ENCODE results near the gene GUCD1. TPM values are rescaled to one million over a fixed set of nuclear protein-coding genes. Genes with fewer than 3 reads are reported as not detected.

Gene GUCD1
- total and polyA plus RNA-seq, 2 of the 13 experiments (the other 11 are each of a cell fraction or from before 2014, with no cell fraction given): 128 to 245 TPM

DNA sequence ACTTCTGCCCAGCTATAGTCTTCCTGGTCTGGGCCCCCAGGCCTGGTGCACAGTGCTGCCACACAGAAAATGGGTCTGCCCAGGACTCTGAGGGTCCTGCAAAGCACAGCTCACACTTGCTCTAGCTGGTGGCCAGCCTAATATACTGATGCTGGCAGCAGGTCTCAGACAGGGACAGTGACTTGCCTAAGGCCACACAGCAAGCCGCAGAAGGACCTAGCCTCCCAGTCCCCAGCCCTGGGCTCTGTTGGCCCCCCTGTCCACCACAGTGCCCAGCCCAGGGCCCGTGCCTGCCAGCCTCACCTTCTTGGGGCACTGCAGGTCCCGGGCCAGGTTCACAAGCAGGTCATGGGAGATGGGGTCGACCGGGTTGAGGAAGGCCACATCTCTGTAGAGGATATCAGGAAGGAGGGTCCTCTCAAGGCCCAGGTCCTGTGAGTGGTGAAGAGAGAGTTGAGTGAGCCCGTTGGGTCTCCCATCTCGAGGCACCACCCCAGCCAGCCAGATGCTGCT is 34.6 kb upstream of the GUCD1 start:
- Histone ChIP-seq H3K4me1 (ENCODE audit: insufficient read depth, low read length) (peaks cover 79% of the 10 kb centered on the region), H3K79me2 (ENCODE audit: insufficient read depth, low read length) (peaks cover 10% of the 10 kb centered on the region), H4K20me1 (ENCODE audit: insufficient read depth, low read length) (no peaks in the 10 kb centered on the region), H3K4me2 (ENCODE audit: low read depth, low read length) (no peak overlapping the region; the same call in 1 of the 2 replicates), H3K4me3 (replicated peaks in 1 of 3; ENCODE audit: insufficient read depth in 1 of 3, low read depth in 2 of 3, low read length in 3 of 3) (no peak overlapping the region), H3K27ac (ENCODE audit: extremely low read length, insufficient read depth, low read length) (no peak overlapping the region), H3K9ac (ENCODE audit: insufficient read depth, low read depth, low read length) (no peak overlapping the region), H3K9me3 (ENCODE audit: low read length) (no peaks in the 10 kb centered on the region), H3K36me3 (replicated peaks in 1 of 2; ENCODE audit: control insufficient read depth in 1 of 2, insufficient read depth in 2 of 2, low read length in 2 of 2) (peaks cover 8 to 19% of the 10 kb centered on the region in 2 experiments; a peak in 4 of 5 replicates), H2AFZ (ENCODE audit: low read length) (no peak overlapping the region), H3K27me3 (ENCODE audit: control insufficient read depth in 1 of 2, insufficient read depth in 2 of 2, low read length in 2 of 2) (no peaks in the 10 kb centered on the region; a peak in 1 of 5 replicates)
- TF ChIP-seq ZNF768 (CRISPR knock-in tag; IDR thresholded peaks at IDR 0.05) (peak; percentile 85), POLR2A (IDR thresholded peaks at IDR 0.05; ENCODE audit: insufficient read depth in 1 of 2, low read depth in 2 of 2, low read length in 2 of 2) (peak in 1 of 2 experiments; percentile 25; a peak in 1 of 4 replicates), ISL2 (CRISPR knock-in tag; IDR thresholded peaks at IDR 0.05) (no peak), PAF1 (CRISPR knock-in tag; IDR thresholded peaks at IDR 0.05) (0 out of 2 replicates have a peak, but pooled peaks have one; percentile 19), SIN3A (IDR thresholded peaks at IDR 0.05; ENCODE audit: borderline replicate concordance, low read depth, low read length) (no peak)
- CTCF ChIA-PET (ENCODE audit: low intra/inter-chr PET ratio, low total read pairs): no interaction called here
- DNase-seq (ENCODE audit: low spot score) (no peak), ATAC-seq (no peak), FAIRE-seq (no peak)
- POLR2A ChIA-PET: interaction anchor here (1.1 to 2.8 kb wide), 4 partner anchors 11 to 39 kb away, joined by 5 to 17 read pairs (median 8); no protein-coding TSS in a partner anchor
- intact Hi-C loops (cut with micrococcal nuclease; ENCODE audit: unreplicated experiment): no loop called here
- BruUV-seq (replicated peaks): no TSS peak
- in situ Hi-C loops (cut with HindIII; ENCODE audit: extremely low pct_ligation_motif_present, low pct_unique_long_range_greater_than_20kb): loop anchor here (5.0 kb wide), 1 partner anchor 32 kb away; the partner anchor contains the start of genes GUCD1 and SNRPD3
- WGBS (ENCODE audit: low lambda C conversion rate): 94% methylated on average over 6 of the region's 7 CpGs

DNA sequence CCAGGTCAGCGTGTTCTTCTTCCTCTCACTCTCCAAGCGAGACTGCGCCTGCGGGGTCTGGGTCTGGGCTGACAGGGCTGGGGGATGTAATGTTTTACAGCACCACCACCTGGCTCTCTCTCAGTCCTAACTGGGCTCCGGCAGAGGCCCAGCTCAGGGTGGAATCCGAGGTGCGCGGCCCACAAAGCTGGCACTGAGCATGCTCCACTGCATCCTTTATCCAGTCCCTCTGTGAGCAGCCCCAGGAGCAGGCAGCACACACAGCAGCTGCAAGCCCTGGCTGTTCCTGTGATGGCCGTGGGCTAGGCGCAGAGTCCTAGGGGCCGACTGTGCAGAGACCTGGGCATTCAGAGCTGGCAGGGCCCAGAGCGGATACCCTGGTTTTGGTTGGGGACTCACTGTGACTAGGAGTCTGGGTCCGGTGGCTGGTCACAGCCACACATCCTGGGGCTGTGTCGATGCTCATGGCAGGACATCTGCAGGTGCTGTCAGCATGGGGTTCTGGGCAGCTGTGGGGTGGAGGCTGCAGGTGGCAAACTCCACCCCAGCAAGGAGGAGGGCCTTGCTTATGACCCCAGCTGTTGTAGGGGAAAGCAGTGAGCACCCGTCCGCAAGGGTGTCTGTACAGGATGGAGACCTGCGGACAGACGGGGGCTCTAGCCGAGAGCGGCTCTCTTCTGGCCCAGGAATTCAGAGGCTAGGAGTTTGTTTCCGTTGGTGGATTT is 34.0 kb upstream of the GUCD1 start:
- ATAC-seq (no peak), FAIRE-seq (no peak), DNase-seq (ENCODE audit: low spot score) (no peak)
- ChIA-PET POLR2A (interaction anchor here (1.1 to 2.8 kb wide), 4 partner anchors 10 to 39 kb away, joined by 5 to 17 read pairs (median 8); no protein-coding TSS in a partner anchor), CTCF (ENCODE audit: low intra/inter-chr PET ratio, low total read pairs) (no interaction called here)
- WGBS (ENCODE audit: low lambda C conversion rate): 94% methylated on average over 13 of the region's 21 CpGs
- H3K9me3 ChIP-seq (ENCODE audit: low read length): no peaks in the 10 kb centered on the region
- intact Hi-C loops (cut with micrococcal nuclease; ENCODE audit: unreplicated experiment): loop anchor here (1.0 kb wide), 1 partner anchor 40 kb away; no protein-coding TSS in a partner anchor
- H2AFZ ChIP-seq (ENCODE audit: low read length): no peak overlapping the region
- peak overlapping the region; percentile 28; the same call in 1 of the 2 replicates for H3K4me2 ChIP-seq (ENCODE audit: low read depth, low read length)
- H3K79me2 ChIP-seq (ENCODE audit: insufficient read depth, low read length): peaks cover 10% of the 10 kb centered on the region
- H3K4me1 ChIP-seq (ENCODE audit: insufficient read depth, low read length): peaks cover 79% of the 10 kb centered on the region
- BruUV-seq (replicated peaks): no TSS peak
- H3K27me3 ChIP-seq (ENCODE audit: control insufficient read depth in 1 of 2, insufficient read depth in 2 of 2, low read length in 2 of 2): no peaks in the 10 kb centered on the region; a peak in 1 of 5 replicates
- peak overlapping the region; percentile 15 for H3K27ac ChIP-seq (ENCODE audit: extremely low read length, insufficient read depth, low read length)
- peak overlapping the region in 1 of 3 experiments; percentile 19; a peak in 1 of 6 replicates for H3K4me3 ChIP-seq (replicated peaks in 1 of 3; ENCODE audit: insufficient read depth in 1 of 3, low read depth in 2 of 3, low read length in 3 of 3)
- in situ Hi-C loops (cut with HindIII; ENCODE audit: extremely low pct_ligation_motif_present, low pct_unique_long_range_greater_than_20kb): no loop called here
- peak overlapping the region; percentile 34 for H3K9ac ChIP-seq (ENCODE audit: insufficient read depth, low read depth, low read length)
- H4K20me1 ChIP-seq (ENCODE audit: insufficient read depth, low read length): no peaks in the 10 kb centered on the region
- peaks cover 8 to 19% of the 10 kb centered on the region in 2 experiments; a peak in 4 of 5 replicates for H3K36me3 ChIP-seq (replicated peaks in 1 of 2; ENCODE audit: control insufficient read depth in 1 of 2, insufficient read depth in 2 of 2, low read length in 2 of 2)
- TF ChIP-seq ZNF263 (CRISPR knock-in tag; IDR thresholded peaks at IDR 0.05) (0 out of 2 replicates have a peak, but pooled peaks have one; percentile 38), NPAS2 (CRISPR knock-in tag; IDR thresholded peaks at IDR 0.05; ENCODE audit: borderline replicate concordance) (no peak), HNRNPLL (IDR thresholded peaks at IDR 0.05; ENCODE audit: low read depth, low read length, poor library complexity, severe bottlenecking) (peak; percentile 17), ZNF235 (CRISPR knock-in tag; IDR thresholded peaks at IDR 0.05; ENCODE audit: borderline replicate concordance) (no peak), ZNF143 (CRISPR knock-in tag; IDR thresholded peaks at IDR 0.05) (no peak), AGO2 (optimal IDR thresholded peaks at IDR 0.05; ENCODE audit: low read depth, low read length) (peak; percentile 63), FIP1L1 (IDR thresholded peaks at IDR 0.05; ENCODE audit: borderline replicate concordance, insufficient read depth, low read depth, low read length) (0 out of 2 replicates have a peak, but pooled peaks have one; percentile 55), RBM39 (IDR thresholded peaks at IDR 0.05; ENCODE audit: low read depth, low read length, poor library complexity, severe bottlenecking) (peak; percentile 39), ZBTB38 (CRISPR knock-in tag; IDR thresholded peaks at IDR 0.05) (no peak), PHF8 (CRISPR knock-in tag; IDR thresholded peaks at IDR 0.05) (no peak), CBFB (CRISPR knock-in tag; IDR thresholded peaks at IDR 0.05) (no peak), ZSCAN29 (CRISPR knock-in tag; conservative IDR thresholded peaks at IDR 0.05) (no peak)
- TF ChIP-seq, protein P1, sequence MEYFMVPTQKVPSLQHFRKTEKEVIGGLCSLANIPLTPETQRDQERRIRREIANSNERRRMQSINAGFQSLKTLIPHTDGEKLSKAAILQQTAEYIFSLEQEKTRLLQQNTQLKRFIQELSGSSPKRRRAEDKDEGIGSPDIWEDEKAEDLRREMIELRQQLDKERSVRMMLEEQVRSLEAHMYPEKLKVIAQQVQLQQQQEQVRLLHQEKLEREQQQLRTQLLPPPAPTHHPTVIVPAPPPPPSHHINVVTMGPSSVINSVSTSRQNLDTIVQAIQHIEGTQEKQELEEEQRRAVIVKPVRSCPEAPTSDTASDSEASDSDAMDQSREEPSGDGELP (IDR thresholded peaks at IDR 0.05; ENCODE audit: borderline replicate concordance, low read depth): peak; percentile 0; the same call in 1 of the 2 replicates
